SK-N-MC (cell line): ENCODE results near the gene MYO5A.

Source experiments
- EZH2 ChIP-seq: fragments of 200-600 bp; sonication (generic); IDR thresholded peaks from one replicate; pipeline ENCODE4 v1.6.1; 2017; ENCODE audit warnings: antibody characterized with exemption
- FOXP2 ChIP-seq: optimal IDR thresholded peaks from 2 replicates; pipeline ENCODE3; 2011; ENCODE audit warnings: mild to moderate bottlenecking, moderate library complexity; ENCODE audit not compliant: insufficient read depth; ENCODE audit errors: extremely low read length, control extremely low read depth
- POLR2AphosphoS5 ChIP-seq: IDR thresholded peaks from 2 replicates; pipeline ENCODE4 v1.6.1; 2012; ENCODE audit warnings: mild to moderate bottlenecking, low read depth, low read length, borderline replicate concordance

DNA sequence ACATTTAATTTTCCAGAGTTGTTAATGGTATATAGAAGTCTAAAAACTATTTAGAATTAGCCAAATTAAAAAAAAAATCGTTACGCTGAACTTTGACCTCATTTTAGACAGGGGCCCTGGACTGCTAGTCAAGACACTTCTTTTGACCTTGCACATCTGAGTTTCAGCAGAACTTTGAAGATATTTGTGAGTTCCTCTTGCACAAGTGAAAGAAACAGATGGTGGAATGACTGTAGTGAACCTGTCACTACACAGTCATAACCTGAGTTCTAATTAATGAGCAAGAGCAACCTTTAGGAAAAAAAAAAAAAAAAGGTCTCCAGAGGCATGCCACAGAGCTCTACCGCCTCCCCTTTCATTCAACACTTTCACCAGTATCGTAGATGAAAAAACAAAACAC lies 238.4 kb downstream of the MYO5A start:
- no peak for TF ChIP-seq EZH2
- no peak for TF ChIP-seq POLR2AphosphoS5
- TF ChIP-seq FOXP2 = no peak
